ENCODE results near the gene CAND2. TPM values are rescaled to one million over a fixed set of nuclear protein-coding genes. Genes with fewer than 3 reads are reported as not detected.

CAND2 gene
- polyA plus RNA-seq, 1 donor, result 7.5 TPM

DNA sequence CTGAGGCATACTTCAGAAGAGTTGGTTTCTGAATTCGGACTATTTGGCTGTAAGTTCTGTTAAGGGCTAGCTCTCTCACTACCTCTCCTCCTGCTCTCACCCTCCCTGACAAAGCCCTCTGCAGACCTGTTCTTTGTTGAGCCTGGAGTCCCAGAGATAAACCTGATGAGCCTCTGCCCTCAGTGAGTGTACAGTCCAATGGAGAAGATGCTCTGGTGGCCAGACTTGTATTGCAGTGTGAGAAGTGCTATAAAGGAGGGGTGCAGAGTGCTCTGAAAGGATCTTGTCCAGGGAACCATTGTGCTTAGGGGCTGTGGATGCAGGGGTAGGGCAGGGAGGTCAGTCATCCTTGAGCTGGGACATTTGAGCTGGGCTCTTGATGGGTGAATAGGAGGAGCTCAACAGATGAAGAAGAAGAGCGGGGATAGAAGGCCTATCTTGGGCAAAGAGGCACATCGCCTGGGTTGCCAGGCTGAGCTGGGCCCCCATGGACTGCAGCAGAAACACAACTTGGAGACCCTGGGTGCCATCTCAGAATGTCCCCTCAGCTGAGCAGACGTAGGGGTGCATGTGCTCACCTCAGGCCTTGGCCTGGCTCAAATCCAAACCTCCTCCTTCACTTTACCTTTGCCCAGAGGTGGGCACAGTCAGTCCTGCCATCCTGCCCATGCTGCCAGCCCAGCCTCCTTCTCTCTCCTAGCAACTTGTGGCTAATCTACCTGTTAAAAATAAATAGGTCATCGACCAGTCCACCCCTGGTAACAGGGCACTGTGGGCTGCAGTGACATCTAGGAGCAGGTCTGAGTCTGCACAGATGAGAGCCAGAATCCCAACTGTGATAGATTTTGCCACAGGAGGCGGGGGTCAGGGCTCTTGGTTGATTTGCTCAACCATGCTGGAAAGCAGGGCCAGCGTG is 3.3 kb downstream of the CAND2 start:
- no peak for DNase-seq

DNA sequence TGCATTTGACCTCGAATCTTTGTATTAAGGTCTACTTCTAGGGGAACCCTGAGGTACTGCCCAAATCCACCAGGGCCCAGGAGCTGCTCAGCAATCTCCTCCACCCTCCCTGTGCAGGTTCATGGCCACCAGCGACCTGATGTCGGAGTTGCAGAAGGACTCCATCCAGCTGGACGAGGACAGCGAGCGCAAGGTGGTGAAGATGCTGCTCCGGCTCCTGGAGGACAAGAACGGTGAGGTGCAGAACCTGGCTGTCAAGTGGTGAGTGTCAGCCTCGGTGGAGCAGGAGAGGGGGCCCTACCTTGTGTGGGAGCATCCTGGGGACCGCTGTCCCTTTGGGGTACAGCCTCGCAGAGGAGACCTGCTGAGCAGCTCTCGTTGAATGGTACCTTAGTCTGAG is 6.9 kb downstream of the CAND2 start:
- DNase-seq, result no peak

DNA sequence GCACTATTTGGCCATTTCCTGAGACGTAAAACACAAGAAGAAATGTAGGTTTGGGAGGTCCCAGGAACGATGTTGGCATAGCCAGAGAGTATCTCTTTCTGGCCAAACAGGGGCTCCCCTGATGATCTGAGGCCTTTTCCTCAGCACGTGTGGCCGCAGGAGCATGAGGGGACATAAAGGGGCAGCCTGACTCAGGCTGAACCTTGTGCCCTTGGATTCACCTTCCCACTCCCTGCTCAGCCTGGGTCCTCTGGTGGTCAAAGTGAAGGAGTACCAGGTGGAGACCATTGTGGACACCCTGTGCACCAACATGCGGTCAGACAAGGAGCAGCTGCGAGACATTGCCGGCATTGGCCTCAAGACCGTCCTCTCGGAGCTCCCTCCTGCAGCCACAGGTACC is 10.6 kb downstream of the CAND2 start:
- DNase-seq, result no peak

DNA sequence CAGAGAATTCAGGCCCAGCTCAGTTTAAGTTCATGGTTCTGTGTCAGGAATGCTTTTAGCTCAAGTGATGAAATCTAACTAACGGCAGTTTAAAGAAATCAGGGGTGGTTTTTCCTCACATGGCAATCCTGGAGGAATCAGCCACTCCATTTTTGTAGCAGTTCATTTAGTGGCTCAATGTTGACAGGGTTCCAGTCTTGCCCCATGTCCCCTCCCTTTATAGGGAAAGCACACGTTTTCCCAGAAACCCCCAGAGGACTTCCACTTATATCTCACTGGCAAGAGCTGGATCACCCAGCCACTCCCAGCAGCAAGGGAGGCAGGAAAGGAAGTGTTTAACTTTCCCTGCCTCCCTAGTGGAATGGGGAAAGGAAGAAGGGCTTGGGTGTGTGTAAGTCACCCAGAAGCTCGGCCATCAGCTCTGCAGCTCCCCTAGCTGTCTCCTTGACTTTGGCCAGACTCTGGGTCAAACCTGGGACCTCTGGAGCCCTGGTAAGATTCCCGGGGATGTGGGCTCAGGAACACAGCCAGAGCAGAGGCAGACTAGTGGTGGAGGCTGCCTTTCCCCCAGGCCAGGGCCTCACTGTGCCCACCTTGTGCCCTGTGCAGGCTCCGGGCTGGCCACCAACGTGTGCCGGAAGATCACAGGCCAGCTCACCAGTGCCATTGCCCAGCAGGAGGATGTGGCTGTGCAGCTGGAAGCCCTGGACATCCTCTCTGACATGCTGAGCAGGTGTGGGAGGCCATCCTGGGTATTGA is 11.3 kb downstream of the CAND2 start:
- DNase-seq, result no peak

DNA sequence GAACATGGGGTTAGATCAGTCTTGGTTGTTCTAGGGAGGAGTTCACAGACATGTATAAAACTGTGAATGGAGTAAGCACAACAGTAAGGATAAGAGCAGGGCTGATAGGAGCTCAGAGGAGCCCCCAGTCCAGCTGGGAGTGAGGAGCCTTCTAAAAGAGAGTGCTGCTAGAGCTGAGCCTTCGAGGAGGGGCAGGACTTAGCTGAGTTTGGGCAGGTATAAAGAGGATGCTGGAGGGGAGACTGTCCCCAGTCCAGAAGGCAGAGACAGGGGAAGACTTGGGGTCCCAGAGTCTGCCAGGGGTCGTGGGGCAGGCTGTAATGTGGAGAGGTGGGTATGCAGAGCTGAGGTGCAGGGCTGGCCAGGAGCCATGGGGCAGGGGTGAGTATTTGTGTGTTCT is 12.1 kb downstream of the CAND2 start:
- DNase-seq, result no peak

DNA sequence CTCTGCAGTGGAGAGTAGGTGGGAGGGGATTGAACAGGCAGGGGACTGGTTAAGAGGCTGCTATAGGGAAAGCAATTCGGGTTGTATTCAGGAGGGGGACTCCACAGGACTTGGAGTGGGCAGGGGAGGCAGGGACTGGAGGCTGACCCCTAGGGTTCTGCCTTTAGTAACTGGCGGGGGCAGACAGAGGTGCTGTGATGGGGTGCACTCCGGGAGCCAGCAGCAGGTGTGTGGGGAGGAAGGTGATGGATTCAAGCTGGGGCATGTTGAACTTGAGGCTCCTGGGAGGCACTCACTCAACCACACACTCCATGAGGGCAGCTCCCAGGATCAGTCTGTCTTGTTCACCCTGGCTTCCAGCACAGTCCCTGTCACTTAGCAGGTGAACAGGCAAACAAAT is 12.5 kb downstream of the CAND2 start:
- no peak for DNase-seq

DNA sequence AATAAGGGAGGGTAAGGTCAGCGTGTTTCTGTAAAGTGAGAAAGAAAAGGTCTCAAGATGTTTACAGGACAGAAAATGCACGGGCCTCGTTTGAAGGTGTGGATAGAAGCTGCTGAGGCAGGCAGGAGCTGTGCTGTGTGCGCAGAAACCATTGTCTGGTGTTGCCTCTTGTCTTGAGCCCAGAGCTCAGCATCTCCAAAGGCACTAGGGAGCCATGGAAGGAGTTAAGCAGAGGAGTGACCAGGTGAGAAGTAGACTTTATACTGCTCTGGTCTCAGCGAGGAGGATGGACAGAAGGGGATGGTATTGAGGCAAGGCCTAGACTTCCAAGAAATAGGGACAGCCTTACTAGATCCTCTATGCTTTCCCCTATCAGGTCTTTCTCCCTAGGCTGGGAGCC is 13.0 kb downstream of the CAND2 start:
- no peak for DNase-seq

DNA sequence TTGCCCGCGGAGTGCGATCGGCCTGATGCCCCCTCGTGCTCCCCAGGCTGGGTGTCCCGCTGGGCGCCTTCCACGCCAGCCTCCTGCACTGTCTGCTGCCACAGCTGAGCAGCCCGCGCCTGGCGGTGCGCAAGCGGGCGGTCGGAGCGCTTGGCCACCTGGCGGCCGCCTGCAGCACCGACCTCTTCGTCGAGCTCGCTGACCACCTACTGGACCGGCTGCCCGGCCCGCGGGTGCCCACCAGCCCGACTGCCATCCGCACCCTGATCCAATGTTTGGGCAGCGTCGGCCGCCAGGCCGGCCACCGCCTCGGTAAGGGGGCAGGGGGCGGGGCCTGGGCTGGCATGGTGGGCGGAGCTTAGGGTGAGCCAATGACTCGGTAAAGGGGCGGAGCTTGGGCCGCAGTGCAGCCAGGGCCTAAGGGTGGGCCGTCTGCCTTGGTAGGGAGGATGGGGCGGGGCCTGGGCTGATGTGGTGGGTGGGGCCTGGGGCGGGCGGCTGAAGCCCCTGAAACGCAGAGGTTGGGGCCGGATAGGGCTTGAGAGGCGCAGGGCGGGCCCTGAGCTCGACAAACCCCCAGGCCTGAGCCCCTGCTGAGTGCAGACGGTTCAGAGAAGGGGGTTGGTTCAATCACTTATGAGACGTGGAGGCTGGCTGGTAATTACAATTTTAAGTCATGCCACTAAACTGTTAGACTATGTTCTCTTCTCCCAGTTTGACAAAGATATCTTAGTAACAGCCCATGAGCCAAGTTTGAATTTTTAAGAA is 13.7 kb downstream of the CAND2 start:
- DNase-seq, result peak; percentile 93

DNA sequence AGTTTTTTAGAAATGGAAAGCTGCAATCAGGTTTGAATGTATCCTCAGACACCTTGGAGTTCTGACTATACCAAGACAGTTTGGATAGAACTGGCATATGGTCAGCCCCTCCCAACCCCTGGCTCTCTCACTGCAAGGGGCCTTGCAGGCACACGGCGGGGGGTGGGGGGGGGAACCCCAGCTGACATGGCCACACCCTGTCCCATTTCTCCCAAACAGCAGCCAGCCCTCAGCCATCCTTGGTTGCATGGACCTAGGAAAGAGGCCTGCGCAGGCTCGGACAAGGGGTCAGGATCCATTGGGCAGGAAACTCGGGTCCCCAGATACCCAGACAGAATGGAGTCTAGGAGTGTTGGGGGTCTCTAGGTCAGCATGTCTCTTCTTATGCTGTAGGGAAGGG is 14.5 kb downstream of the CAND2 start:
- no peak for DNase-seq

DNA sequence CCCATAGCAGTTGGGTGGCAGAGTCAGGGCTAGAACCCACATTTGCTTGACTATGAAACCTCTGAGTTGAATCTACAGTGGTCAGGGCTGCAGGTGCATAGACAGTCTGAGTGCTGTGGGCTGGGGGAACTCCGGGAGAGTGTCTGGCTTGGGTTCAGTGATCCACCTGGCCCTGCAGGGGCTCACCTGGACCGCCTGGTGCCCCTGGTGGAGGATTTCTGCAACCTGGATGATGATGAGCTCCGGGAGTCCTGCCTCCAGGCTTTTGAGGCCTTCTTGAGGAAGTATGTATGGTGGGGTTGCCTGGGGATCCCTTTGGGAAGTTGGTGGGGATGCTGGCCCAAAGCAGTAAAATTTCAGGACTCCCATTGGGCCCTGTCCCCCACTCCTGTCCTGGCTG is 16.3 kb downstream of the CAND2 start:
- no peak for DNase-seq

DNA sequence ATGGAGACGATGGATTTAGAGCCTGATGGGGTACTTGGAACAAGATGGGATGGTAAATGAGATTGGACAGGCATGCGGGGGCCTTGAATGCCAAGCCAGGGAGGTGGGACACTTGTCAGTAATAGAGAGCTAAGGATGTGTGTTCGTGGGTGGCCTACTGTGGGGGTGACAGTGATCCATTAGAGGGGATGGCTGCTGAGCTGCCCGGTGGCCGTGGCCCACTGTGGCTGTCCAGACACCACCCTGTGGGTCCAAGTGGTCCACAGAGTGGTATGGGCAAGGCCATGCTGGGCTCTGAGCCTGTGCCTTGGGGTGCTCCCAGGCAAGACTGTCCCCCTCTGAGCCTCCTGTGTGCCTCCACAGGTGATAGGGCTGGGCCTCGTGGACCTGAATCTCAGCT is 17.5 kb downstream of the CAND2 start:
- DNase-seq, result no peak

DNA sequence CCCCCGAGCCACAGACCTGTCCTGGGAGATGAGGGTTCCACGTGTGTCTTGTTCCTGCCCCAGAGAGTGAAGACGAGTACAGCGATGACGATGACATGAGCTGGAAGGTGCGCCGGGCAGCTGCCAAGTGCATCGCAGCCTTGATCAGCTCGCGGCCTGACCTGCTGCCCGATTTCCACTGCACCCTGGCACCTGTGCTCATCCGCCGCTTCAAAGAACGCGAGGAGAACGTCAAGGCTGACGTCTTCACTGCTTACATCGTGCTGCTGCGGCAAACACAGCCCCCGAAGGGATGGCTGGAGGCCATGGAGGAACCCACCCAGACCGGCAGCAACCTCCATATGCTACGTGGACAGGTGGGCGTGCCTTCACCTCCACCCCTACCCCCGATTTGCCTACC is 18.6 kb downstream of the CAND2 start:
- DNase-seq, result no peak

DNA sequence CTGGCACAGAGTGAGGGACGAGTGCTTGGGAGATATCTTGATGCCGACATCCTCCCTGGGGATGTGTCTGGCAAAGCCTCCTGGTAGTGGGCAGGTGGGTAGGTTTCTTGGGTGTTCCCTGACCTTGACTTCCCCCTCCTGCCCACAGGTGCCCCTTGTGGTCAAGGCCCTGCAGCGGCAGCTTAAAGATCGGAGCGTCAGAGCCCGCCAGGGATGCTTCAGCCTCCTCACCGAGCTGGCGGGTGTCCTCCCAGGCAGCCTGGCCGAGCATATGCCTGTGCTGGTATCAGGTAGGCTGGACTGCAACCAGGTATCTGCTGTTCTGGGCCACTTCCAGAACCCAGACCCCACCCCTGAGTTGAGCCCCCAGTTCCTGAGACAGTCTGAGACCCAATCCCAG is 19.2 kb downstream of the CAND2 start:
- DNase-seq, result no peak

DNA sequence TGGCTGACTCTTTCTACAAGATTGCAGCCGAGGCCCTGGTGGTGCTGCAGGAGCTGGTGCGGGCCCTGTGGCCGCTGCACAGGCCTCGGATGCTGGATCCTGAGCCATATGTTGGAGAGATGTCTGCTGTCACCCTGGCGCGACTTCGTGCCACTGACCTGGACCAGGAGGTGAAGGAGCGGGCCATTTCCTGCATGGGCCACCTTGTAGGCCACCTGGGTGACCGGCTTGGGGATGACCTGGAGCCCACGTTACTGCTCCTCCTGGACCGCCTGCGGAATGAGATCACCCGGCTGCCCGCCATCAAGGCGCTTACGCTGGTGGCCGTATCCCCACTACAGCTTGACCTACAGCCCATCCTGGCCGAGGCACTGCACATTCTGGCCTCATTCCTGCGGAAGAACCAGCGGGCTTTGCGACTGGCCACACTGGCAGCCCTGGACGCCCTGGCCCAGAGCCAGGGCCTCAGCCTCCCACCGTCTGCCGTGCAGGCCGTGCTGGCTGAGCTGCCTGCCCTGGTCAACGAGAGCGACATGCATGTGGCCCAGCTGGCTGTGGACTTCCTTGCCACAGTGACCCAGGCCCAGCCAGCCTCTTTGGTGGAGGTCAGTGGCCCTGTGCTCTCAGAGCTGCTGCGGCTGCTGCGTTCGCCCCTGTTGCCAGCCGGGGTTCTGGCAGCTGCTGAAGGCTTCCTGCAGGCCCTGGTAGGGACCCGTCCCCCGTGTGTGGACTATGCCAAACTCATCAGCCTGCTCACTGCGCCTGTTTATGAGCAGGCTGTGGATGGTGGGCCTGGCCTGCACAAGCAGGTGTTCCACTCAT is 20.3 kb downstream of the CAND2 start:
- DNase-seq, result no peak

DNA sequence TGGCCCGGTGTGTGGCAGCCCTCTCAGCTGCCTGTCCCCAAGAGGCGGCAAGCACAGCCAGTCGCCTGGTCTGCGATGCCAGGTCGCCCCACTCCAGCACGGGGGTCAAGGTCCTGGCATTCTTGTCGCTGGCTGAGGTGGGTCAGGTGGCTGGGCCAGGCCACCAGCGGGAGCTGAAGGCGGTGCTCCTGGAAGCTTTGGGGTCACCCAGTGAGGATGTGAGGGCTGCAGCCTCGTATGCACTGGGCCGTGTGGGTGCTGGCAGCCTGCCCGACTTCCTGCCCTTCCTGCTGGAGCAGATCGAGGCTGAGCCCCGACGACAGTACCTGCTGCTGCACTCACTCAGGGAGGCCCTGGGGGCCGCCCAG is 20.8 kb downstream of the CAND2 start:
- DNase-seq, result no peak

DNA sequence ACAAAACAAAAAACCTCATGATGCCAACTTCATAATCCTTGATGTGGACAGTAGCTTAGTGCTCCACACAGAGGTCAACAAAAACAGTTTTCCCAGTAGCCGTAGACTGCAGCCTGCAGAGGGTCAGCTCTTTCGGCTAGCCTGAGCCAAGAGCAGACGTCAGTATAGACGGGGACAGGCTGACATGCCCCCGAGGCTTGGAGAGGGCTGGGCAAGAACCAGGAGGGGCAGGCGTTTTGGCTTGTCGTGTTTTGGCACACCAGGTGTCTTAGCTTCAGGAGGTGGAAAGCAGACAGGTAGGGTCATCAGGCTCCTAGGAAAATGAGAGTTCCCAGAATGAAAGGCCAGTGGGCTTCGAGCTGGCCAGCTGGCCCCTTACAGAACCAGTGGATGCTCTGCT is 21.8 kb downstream of the CAND2 start:
- DNase-seq, result no peak

DNA sequence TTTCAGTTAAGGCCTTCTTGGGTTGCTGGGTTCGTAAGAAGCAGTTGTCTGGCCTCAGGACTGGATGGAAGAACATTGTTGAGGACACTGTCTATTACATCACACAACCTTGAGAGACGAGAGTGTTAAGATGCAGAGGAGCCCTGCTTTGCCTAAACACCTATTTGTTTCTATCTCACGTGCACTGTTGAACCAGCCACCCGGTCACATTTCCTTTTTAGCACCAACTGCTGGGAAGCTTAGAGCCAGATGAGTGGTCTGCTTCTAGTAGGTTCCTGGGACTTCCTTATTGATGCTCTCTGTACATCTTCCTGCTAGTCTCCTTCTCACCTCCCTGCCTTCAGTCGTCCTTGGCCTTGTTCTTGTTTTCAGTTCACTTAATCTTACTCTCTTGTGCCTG is 22.3 kb downstream of the CAND2 start:
- no peak for DNase-seq

DNA sequence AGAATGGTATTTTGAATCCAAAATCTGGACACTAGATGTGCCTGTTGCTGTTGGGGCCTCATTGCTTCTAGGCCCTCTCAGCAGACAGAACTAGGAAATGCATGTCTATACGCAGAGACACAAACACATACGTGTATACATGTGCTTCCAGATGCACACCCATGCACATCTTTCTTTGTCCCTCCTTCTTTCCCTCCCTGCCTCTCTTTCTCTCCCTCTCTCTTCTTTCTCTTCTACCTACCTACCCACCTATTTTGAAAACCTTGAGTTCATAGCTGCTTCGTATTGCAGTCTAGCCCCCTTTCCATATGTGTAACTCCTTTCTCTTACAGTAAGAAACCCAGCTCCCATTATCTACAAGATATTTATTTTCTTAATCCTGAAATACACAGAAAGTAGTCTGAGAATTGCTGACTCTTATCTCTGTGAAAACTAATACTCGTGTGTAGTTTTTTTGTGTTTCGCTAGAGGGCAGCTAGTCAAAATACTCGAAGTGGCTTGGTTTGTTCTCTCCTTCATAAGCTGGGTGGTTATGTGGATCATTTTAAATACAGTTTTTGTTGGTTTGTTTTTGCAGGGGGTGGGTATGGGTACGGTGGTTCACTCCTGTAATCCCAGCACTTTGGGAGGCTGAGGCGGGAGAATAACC is 26.4 kb downstream of the CAND2 start:
- no peak for DNase-seq

DNA sequence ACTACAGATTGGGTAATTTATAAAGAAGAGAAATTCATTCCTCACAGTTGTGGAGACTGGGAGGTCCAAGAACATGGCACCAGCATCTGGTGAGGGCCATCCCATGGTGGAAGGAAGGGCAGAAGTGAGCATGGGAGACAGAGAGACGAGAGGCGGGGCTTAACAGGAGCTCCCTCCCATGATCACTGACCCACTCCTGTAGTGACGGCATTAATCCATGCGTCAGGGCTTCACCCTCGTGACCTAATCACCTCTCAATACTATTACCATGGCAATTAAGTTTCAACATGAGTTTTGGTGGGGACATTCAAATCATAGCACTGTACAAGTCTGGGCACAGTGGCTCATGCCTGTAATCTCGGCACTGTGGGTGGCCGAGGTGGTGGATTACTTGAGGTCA is 27.8 kb downstream of the CAND2 start:
- DNase-seq, result no peak

DNA sequence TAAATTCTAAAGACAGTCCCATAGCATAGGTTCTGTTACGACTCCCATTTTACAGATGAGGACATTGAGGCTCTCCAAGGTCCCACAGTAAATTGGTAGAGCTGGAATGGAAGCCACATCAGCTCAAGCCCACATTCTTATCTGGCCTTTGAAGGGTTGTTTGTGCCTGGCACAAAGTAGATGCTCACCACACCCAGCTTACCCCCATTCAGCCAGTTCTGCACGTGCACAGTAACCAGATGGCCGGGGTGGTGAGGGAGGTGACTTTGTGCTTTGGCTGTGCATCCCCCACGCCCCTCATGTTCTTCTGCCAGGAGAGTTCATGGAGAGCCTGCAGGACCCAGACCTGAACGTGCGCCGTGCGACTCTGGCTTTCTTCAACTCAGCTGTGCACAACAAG is 28.7 kb downstream of the CAND2 start:
- no peak for DNase-seq

DNA sequence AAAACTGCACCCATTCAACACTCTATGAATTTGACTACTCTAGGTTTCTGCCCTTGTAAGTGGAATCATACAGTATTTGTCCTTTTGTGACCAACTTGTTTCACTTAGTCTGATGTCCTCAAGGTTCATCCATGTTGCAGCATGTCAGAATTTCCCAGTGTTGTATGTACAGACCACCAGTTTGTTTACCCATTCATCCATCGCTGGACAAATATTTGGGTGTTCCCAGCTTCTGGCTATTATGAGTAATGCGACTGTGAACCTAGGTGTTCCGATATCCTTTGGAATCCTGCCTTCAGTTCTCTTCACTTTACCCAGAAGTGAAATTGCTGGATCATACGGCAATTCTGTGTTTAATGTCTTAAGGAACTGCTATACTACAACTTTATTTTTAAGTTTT is 32.3 kb downstream of the CAND2 start:
- no peak for DNase-seq

DNA sequence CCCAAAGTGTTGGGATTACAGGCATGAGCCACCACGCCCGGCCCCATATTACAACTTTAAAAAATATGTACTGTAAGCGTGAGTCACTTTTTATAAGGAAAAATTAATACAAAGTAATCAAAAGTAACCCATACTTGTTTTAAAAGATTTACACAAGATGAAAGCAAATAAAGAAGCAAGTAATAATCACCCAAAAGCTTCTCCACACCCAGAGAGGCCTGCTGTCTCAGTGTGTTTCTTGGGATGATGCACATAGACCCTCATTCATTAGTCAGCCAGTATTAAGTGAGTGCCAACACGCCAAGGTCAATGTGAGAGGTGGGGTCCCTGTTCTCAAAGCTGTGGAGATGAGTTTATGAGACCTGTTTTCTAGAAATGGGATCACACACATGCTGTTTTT is 32.9 kb downstream of the CAND2 start:
- no peak for DNase-seq
